GM19023 (cell line): ENCODE measurements around the gene TUBGCP3.

Experiments
- ATAC-seq: cut with Tn5 transposase; IDR thresholded peaks from one replicate; pipeline ENCODE4 v1.9.1; 2021; ENCODE audit warnings: mild to moderate bottlenecking, moderate library complexity; ENCODE audit not compliant: unreplicated experiment

The TUBGCP3 gene

DNA sequence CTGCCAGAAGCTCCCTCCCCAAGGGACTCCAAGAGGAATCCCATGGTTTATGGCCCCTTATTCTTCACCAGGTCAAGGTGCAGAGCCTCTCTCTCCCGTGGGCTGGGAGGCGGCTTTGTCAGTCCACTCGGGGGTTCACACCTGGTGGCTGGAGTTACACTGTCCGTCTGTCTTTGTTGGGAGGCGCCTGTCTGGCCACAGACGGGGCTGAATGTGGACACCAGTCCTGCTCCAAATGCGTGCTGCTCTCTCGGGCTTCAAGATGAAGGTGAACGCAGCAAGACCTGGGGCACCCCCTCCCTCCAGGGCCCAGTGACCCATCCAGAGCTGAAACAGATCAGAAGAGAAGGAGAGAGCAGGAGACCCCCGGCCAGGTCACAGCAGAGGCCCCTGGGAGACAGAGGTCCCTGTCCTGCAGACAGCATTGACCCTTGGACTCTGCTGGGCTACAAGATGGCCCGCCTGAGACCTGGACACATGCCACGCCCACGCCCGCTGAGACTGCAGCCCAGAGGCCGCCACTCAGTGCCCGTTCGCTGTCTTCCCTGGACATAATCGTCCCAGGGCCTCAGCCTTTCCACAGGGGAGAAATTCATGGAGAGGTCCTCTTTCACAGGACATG lies 29.9 kb upstream of the TUBGCP3 start:
- no peak for ATAC-seq

GRCh38 chr13:112616586-112617362 lies 28.8 kb upstream of the TUBGCP3 start:
- no peak for ATAC-seq

DNA sequence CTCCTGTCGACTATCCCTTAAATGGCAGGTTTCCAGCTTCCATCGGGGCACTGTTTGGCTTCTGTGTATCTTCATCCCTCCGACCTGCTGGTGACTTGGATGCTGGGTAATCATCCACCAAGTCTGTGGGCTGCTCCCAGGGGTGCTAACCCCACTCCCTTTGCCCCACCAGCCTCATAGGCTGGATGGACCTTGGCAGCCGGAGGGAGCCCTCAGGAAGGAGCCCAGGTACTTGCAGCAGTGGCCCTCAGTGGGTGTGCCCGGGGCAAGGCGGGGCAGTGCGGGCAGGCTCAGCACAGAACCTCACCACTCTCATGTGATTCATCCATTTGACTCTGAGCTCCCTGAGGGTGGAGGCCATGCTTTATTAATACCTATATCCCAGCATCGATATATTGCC lies 27.4 kb upstream of the TUBGCP3 start:
- no peak for ATAC-seq

DNA sequence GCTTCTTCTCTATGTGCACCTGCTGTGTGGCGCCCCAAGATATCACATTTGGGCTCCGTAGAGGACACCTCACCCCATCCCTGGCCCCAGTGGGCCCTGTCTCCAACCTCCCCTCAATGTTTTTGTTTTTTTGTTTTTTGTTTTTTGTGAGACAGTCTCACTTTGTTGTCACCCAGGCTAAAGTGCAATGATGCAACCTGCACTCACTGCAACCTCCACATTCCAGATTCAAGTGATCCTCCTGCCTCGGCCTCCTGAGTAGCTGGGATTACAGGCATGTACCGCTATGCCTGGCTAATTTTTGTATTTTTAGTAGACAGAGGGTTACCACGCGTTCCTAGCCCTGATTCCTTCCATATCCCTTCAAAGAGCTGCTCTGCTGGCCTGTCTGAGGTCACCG lies 26.9 kb upstream of the TUBGCP3 start:
- ATAC-seq: no peak

DNA sequence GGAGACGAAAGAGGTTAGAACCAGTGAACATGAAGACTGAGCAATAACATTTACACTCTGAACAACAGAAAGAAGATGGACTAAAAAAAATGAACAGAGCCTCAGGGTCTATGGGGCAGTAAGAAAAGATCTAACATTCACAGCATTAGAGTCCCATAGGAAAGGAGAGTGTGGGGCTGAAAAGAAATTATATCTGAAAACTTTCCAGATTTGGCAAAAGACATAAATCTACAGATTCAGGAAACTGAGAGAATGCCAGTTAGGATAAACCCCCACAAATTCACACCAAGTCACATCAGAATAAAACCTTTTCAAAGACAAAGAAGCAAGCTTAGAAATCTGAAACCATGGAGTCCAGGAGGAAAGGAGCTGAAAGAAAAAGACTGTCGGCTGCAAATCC lies 20.3 kb upstream of the TUBGCP3 start:
- ATAC-seq: no peak

GRCh38 chr13:112606109-112607001 lies 18.4 kb upstream of the TUBGCP3 start:
- peak; percentile 100 for ATAC-seq

- no peak for ATAC-seq
Measured at GRCh38 chr13:112605531-112605990, 17.6 kb upstream of the TUBGCP3 start.

DNA sequence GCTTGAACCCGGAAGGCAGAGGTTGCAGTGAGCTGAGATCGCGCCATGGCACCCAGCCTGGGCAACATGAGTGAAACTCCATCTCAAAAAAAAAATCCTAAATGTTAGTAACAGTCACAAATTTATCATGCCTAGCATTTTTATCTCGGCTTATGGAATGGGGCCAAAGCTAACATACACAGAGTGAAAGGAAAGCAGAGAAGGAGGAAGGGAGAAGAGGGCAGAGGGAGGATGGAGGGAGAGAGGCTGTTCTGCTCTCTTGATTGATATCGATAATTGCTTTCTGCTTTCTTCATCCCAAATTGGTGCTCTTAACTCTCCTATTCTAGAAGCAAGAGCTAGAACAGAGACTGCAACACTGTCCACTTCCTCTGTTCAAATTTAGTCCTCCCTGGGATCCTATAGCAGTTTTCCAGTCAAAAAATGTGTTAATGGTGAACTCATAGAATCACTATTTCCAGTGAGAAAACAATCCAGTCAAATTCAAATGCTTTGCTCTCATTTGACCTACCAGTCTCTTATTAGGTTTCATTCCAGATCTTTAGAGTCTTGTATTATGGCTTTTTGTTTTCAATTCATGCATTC lies 15.8 kb upstream of the TUBGCP3 start:
- no peak for ATAC-seq

GRCh38 chr13:112602189-112602588 lies 14.2 kb upstream of the TUBGCP3 start:
- no peak for ATAC-seq

DNA sequence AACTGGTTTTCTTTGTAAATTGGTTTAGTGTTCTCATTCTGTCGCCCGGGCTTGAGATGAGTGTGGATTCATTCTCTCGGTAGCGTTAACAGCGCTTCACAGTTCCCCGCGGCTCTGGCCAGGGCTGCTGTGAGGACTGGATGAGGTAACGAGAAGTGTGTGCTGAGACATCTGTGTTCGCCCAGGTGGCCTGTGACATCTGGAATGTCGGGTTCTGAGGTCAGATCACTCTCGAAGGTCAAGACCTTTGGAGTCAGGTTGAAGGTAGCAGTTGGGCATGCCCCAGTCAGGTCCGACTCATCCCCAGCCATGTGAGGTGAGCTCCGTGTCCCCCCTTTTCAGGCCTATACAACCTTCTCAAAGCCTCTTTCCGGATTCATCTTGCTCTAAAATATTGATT lies 13.4 kb upstream of the TUBGCP3 start:
- ATAC-seq: no peak

DNA sequence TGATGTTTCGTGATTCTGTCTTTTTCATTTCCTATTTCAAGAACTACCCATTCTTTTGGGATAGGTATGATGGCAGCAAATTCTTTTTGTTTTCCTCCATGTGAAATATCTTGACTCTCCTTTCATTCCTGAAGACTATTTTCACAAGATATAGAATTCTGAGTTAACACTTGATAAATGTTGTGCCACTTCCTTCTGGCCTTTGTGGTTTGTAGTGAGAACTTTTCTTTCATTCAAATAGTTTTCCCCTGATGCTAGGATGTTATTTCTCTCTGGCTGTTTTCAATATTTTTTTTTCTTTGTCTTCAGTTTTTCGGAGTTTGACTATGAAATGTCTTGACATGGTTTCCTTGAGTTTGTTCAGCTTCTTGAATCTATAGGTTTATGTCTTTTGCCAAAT lies 8.3 kb upstream of the TUBGCP3 start:
- ATAC-seq: no peak

GRCh38 chr13:112592647-112593046 lies 4.7 kb upstream of the TUBGCP3 start:
- ATAC-seq: no peak

DNA sequence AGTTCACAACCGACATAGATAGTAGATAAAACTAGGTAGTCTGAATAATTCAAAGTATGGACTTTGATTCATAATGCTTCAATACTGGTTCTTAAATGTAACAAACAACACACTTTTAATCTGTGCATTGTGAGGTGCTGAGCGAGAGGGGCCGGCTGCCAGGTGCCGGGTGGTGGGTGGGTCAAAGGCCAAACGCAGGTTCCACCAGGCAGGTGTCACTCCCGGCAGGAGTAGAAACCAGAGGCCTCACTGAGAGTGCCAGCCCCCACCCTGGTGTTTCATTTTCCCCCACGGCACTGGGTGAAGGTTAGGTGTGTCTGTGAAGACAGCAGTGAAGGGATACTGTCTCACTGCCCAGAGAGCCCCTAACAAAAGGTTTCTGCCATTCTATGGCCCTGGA lies 4.2 kb upstream of the TUBGCP3 start:
- ATAC-seq: no peak

GRCh38 chr13:112588490-112589297 lies 741 bp upstream of the TUBGCP3 start:
- ATAC-seq: no peak

- ATAC-seq: peak; percentile 45
Measured at GRCh38 chr13:112587212-112587763, 665 bp downstream of the TUBGCP3 start.

DNA sequence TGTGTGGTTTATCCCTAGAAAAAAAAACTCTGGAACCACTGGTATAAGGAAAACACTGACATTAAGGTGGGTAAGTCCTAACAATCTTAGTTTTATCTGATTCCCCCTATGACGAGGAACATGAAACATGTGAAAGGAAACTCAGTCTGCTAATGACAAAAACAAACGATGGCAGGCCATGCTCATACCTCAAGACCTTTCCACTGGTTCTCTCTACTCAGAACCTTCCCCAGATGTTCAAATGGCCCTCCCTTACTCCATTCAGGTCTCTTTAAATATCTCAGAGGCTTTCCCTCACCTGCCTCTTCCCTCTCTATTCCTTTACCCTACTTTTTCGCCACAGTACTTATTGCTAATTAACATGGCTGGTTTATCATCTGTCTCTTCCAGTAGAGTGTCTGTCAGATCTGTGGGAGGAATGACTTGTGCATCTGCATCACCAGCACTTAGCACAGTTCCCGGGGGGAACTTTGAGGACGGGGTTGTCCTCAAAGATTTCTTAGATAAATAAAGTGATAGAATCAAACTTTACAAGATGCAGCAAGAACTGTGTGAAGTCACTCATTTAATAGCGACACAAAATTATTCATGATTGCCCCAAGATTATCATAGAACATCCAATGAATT lies 1.5 kb downstream of the TUBGCP3 start:
- no peak for ATAC-seq

DNA sequence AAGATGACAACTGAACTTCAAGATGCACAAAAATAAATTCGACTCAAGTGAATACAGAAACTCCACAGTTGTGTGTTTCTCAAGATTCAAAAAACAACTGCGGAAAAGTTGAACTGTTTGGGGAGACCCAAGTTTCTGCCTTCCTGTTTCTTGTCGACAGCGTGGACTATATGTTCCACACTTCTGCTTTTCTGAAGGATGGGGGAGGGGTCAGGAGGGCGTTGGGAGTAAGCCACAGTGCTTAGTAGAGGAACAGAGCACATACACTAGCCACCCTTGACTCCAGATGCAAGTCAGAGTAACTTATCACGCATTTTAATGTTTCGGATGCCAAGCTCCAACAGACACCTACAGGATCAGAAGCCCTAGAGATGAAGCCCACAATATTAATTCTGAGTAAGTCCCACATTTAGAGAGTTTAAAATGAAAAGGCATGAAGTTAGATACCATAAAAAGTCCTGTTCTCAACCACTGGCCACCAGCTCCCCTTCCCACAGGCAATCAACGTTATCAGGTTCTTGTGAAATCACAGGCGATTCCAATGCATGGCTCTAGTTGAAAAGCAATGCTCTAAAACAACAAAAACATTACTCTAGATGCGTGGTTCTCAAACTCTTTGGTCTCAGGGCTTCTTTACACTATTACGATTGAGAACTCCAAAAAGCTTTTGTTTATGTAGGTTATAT lies 4.2 kb downstream of the TUBGCP3 start:
- no peak for ATAC-seq

DNA sequence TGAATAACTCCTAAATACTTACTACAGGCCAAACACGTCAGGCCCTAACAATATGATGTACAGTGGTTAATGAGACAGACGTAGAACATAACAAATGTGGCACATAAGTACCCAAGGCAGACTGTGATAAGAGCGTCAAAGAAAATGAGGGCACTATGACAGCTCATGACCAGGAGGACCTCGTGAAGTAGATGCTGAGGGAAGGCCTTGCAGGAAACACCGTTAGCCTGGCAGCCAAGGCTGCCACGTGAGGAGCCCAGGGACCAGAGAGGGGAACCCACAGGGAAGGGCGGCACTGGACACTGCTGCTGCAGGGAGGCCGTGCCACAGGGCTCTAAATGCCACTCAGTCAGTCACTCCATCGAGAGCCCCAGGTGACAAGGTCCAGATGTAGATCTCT lies 5.7 kb downstream of the TUBGCP3 start:
- no peak for ATAC-seq

- no peak for ATAC-seq
Measured at GRCh38 chr13:112580912-112581311, 7.0 kb downstream of the TUBGCP3 start.
